Measurements from ENCODE around the gene COL25A1.
"Not testable (repeated sequence)": the region's sequence is repeated elsewhere in the genome, so short reads cannot be mapped to it uniquely, and the experiment has no call there.

The COL25A1 gene

GRCh38 chr4:109166586-109166985 is 135.9 kb downstream of the COL25A1 start:
- no peak for DNase-seq

GRCh38 chr4:109166126-109166525 is 136.3 kb downstream of the COL25A1 start:
- no peak for DNase-seq

- no peak for DNase-seq
Measured at GRCh38 chr4:109164011-109164410, 138.4 kb downstream of the COL25A1 start.

- no peak for DNase-seq
Measured at GRCh38 chr4:109163493-109163892, 139.0 kb downstream of the COL25A1 start.

- no peak for DNase-seq
Measured at GRCh38 chr4:109162759-109163158, 139.7 kb downstream of the COL25A1 start.

- DNase-seq = no peak
Measured at GRCh38 chr4:109160494-109160893, 142.0 kb downstream of the COL25A1 start.

- no peak for DNase-seq
Measured at GRCh38 chr4:109157696-109158095, 144.8 kb downstream of the COL25A1 start.

GRCh38 chr4:109157205-109157604 is 145.3 kb downstream of the COL25A1 start:
- no peak for DNase-seq

- DNase-seq = no peak
Measured at GRCh38 chr4:109156356-109156755, 146.1 kb downstream of the COL25A1 start.

GRCh38 chr4:109155682-109156283 is 146.7 kb downstream of the COL25A1 start:
- no peak for DNase-seq

GRCh38 chr4:109155084-109155483 is 147.4 kb downstream of the COL25A1 start:
- no peak for DNase-seq

GRCh38 chr4:109154424-109154823 is 148.0 kb downstream of the COL25A1 start:
- no peak for DNase-seq

- no peak for DNase-seq
Measured at GRCh38 chr4:109149836-109150235, 152.6 kb downstream of the COL25A1 start.

GRCh38 chr4:109148577-109149075 is 153.8 kb downstream of the COL25A1 start:
- DNase-seq = no peak

GRCh38 chr4:109147135-109147534 is 155.3 kb downstream of the COL25A1 start:
- DNase-seq = no peak

- DNase-seq = no peak
Measured at GRCh38 chr4:109146499-109146898, 156.0 kb downstream of the COL25A1 start.

GRCh38 chr4:109138125-109138524 is 164.3 kb downstream of the COL25A1 start:
- not testable (repeated sequence) for DNase-seq

- DNase-seq = no peak
Measured at GRCh38 chr4:109134921-109135320, 167.5 kb downstream of the COL25A1 start.

- DNase-seq = no peak
Measured at GRCh38 chr4:109134268-109134667, 168.2 kb downstream of the COL25A1 start.

GRCh38 chr4:109131559-109131958 is 170.9 kb downstream of the COL25A1 start:
- DNase-seq = no peak

GRCh38 chr4:109128589-109128988 is 173.9 kb downstream of the COL25A1 start:
- DNase-seq = no peak

GRCh38 chr4:109127866-109128265 is 174.6 kb downstream of the COL25A1 start:
- DNase-seq = no peak

- no peak for DNase-seq
Measured at GRCh38 chr4:109126856-109127255, 175.6 kb downstream of the COL25A1 start.

- DNase-seq = no peak
Measured at GRCh38 chr4:109125084-109125483, 177.4 kb downstream of the COL25A1 start.

GRCh38 chr4:109123951-109124350 is 178.5 kb downstream of the COL25A1 start:
- no peak for DNase-seq

Data from CD4-positive, alpha-beta T cell treated with Interleukin-6 for 4 hours (primary cell).